K562 (cell line): ENCODE measurements around the gene UBQLNL. TPM values are rescaled to one million over a fixed set of nuclear protein-coding genes. Genes with fewer than 3 reads are reported as not detected.

ENCODE experiments used
- BACH1 ChIP-seq: fragments of 200-800 bp; sonication (Bioruptor generic); IDR thresholded peaks from 2 replicates; pipeline ENCODE4 v1.6.1; 2016; ENCODE audit warnings: missing genetic modification characterization, missing compliant biosample characterization
- CEBPG ChIP-seq, 3 experiments: fragments of 200-800 bp in 1 of 3; sonication (Bioruptor generic) in 1 of 3; sonication (generic) in 1 of 3; formaldehyde crosslinking in 1 of 3; IDR thresholded peaks in 2 of 3; conservative IDR thresholded peaks in 1 of 3; 2 replicates each; pipeline versions ENCODE4 v1.6.1 to v1.8.0; 2016 to 2022; ENCODE audit warnings: missing compliant biosample characterization in 2 of 3, missing genetic modification characterization in 2 of 3, mild to moderate bottlenecking in 1 of 3, missing genetic modification reagents in 1 of 3
- EWSR1 ChIP-seq: fragments of 450-650 bp; IDR thresholded peaks from 2 replicates; pipeline ENCODE4 v1.6.1; 2018; ENCODE audit warnings: borderline replicate concordance, mild to moderate bottlenecking, low read depth, moderate library complexity; ENCODE audit not compliant: partially characterized antibody
- FOSL1 ChIP-seq: fragments of 200-800 bp; sonication (Bioruptor generic); conservative IDR thresholded peaks from 2 replicates; pipeline ENCODE4 v1.6.1; 2016; ENCODE audit warnings: missing genetic modification characterization, missing compliant biosample characterization
- FOXK2 ChIP-seq, 2 experiments: fragments of 450-650 bp; IDR thresholded peaks in 1 of 2; conservative IDR thresholded peaks in 1 of 2; 2 replicates each; pipeline ENCODE4 v1.6.1; 2016; ENCODE audit warnings: low read depth in 2 of 2, mild to moderate bottlenecking in 1 of 2
- FOXO4 ChIP-seq: fragments of 450-650 bp; formaldehyde crosslinking; IDR thresholded peaks from 2 replicates; pipeline ENCODE4 v1.4.0; 2020; ENCODE audit warnings: mild to moderate bottlenecking, moderate library complexity
- HCFC1 ChIP-seq: IDR thresholded peaks from 2 replicates; pipeline ENCODE4 v1.6.1; 2012; ENCODE audit warnings: low read depth, low read length, improper control_type of control experiment
- L3MBTL2 ChIP-seq: fragments of 450-650 bp; IDR thresholded peaks from 2 replicates; pipeline ENCODE4 v1.6.1; 2016; ENCODE audit warnings: mild to moderate bottlenecking, moderate library complexity
- MCM3 ChIP-seq: fragments of 450-650 bp; IDR thresholded peaks from 2 replicates; pipeline ENCODE4 v1.6.1; 2016
- NKRF ChIP-seq: fragments of 450-650 bp; IDR thresholded peaks from 2 replicates; pipeline ENCODE4 v1.6.1; 2016; ENCODE audit warnings: borderline replicate concordance
- NR2C2 ChIP-seq, 2 experiments: fragments of 200-800 bp in 1 of 2; sonication (Bioruptor generic) in 1 of 2; sonication (generic) in 1 of 2; formaldehyde crosslinking in 1 of 2; IDR thresholded peaks; 2 replicates each; pipeline versions ENCODE4 v1.6.1 to v1.8.0; 2016 to 2022; ENCODE audit warnings: mild to moderate bottlenecking in 1 of 2, missing compliant biosample characterization in 1 of 2, missing genetic modification characterization in 1 of 2, missing genetic modification reagents in 1 of 2
- POLR2G ChIP-seq: fragments of 200-400 bp; formaldehyde crosslinking; IDR thresholded peaks from 2 replicates; pipeline ENCODE4 v1.6.1; 2017; ENCODE audit warnings: low read depth, mild to moderate bottlenecking, antibody characterized with exemption, low read length, moderate library complexity
- PTRF ChIP-seq: fragments of 450-650 bp; IDR thresholded peaks from 2 replicates; pipeline ENCODE4 v1.6.1; 2016; ENCODE audit warnings: mild to moderate bottlenecking, missing genetic modification characterization, missing compliant biosample characterization
- SMARCC2 ChIP-seq: fragments of 450-650 bp; IDR thresholded peaks from 2 replicates; pipeline ENCODE4 v1.6.1; 2017; ENCODE audit warnings: antibody characterized with exemption, moderate library complexity, mild to moderate bottlenecking, low read depth
- TAF7 ChIP-seq: fragments of 450-650 bp; IDR thresholded peaks from 2 replicates; pipeline ENCODE4 v1.6.1; 2016; ENCODE audit warnings: missing genetic modification characterization, missing compliant biosample characterization
- ZBTB34 ChIP-seq: fragments of 250-450 bp; sonication (Bioruptor Pico); IDR thresholded peaks from 2 replicates; pipeline ENCODE4 v1.8.0; 2021; ENCODE audit warnings: mild to moderate bottlenecking, moderate library complexity
- ZNF175 ChIP-seq: fragments of 200-800 bp; sonication (Bioruptor generic); IDR thresholded peaks from 2 replicates; pipeline ENCODE4 v1.6.1; 2016; ENCODE audit warnings: low read depth, mild to moderate bottlenecking, missing genetic modification characterization, missing compliant biosample characterization
- ZNF395 ChIP-seq: fragments of 200-800 bp; sonication (Bioruptor generic); IDR thresholded peaks from 2 replicates; pipeline ENCODE4 v1.6.1; 2017; ENCODE audit warnings: missing genetic modification characterization, missing compliant biosample characterization
- ZNF699 ChIP-seq: fragments of 250-450 bp; sonication (Bioruptor Pico); IDR thresholded peaks from 2 replicates; pipeline ENCODE4 v1.8.0; 2021; ENCODE audit warnings: mild to moderate bottlenecking, moderate library complexity; ENCODE audit not compliant: insufficient replicate concordance
- polyA plus RNA-seq, 8 experiments: library from polyadenylated mRNA; depleted of rRNA in 4 of 8; stranded (reverse) in 5 of 8; unstranded in 3 of 8; fragments of >200 nt; fragmentation: Nextera tagmentation in 2 of 8; fragmentation: Illumina TruSeq in 1 of 8; extraction: Ambion mirVana in 2 of 8; extraction: Trizol in 1 of 8; gene quantifications; 2 replicates each; pipeline versions ENCODE4 v1.2.1 to v1.2.3, GENCODE V29; 2011 to 2014; ENCODE audit warnings: inconsistent platforms in 1 of 8, missing spikeins in 1 of 8
- total RNA-seq, 7 experiments: library from RNA; depleted of rRNA in 6 of 7; stranded (reverse); fragments of >200 nt in 6 of 7; fragmentation: Illumina TruSeq in 2 of 7; extraction: Trizol in 2 of 7; gene quantifications; 2 replicates each; pipeline versions ENCODE4 v1.2.1 to v1.2.3, GENCODE V29; 2011 to 2021; ENCODE audit warnings: low replicate concordance in 1 of 7

UBQLNL gene
- total and polyA plus RNA-seq, 9 of the 15 experiments (the other 6 are each of a cell fraction or from before 2014, with no cell fraction given) = 0.07 to 0.27 (median 0.14) TPM

GRCh38 chr11:5564259-5565019, 47.9 kb upstream of the UBQLNL start (continued):
- no peak for TF ChIP-seq ZNF395 (CRISPR knock-in tag)
- TF ChIP-seq FOXK2 (conservative IDR thresholded peaks at IDR 0.05 in 1 of 2, IDR thresholded peaks at IDR 0.05 in 1 of 2; ENCODE audit: low read depth in 2 of 2) = no peak
- peak; percentile 38; the same call in 1 of the 2 replicates for TF ChIP-seq BACH1 (tag)
- peak; percentile 44 for TF ChIP-seq FOSL1 (tag)
- no peak for TF ChIP-seq PTRF (tag)
- TF ChIP-seq CEBPG (CRISPR knock-in tag; IDR thresholded peaks at IDR 0.05) = no peak
- TF ChIP-seq CEBPG (tag; conservative IDR thresholded peaks at IDR 0.05 in 1 of 2, IDR thresholded peaks at IDR 0.05 in 1 of 2) = peak; percentile 55 to 71; a peak in 3 of 4 replicates
- TF ChIP-seq HCFC1 = no peak
- peak; percentile 41; the same call in 1 of the 2 replicates for TF ChIP-seq ZNF175 (CRISPR knock-in tag)
- no peak for TF ChIP-seq MCM3
- peak; percentile 90 for TF ChIP-seq L3MBTL2
- TF ChIP-seq ZBTB34 (CRISPR knock-in tag) = peak; percentile 32; the same call in 1 of the 2 replicates
- TF ChIP-seq POLR2G = no peak
- no peak for TF ChIP-seq SMARCC2
- TF ChIP-seq EWSR1 = no peak
- no peak for TF ChIP-seq ZNF699 (CRISPR knock-in tag)
- TF ChIP-seq FOXO4 (CRISPR knock-in tag) = no peak
- no peak for TF ChIP-seq NR2C2 (CRISPR knock-in tag; IDR thresholded peaks at IDR 0.05)
- 0 out of 2 replicates have a peak, but pooled peaks have one; percentile 21 for TF ChIP-seq NR2C2 (tag; IDR thresholded peaks at IDR 0.05)
- TF ChIP-seq TAF7 (tag) = no peak
- no peak for TF ChIP-seq NKRF
